Progenitor cell of endocrine pancreas (in vitro differentiated cells): Measurements from ENCODE around the gene FOXP1. TPM values are rescaled to one million over a fixed set of nuclear protein-coding genes. Genes with fewer than 3 reads are reported as not detected.
A peak's percentile ranks its signal among the peaks of the same experiment; 100 is the strongest.

Experiments used
- DNase-seq: peaks from one replicate; pipeline ENCODE4 v3.0.0; 2021; ENCODE audit warnings: low spot score; ENCODE audit not compliant: unreplicated experiment
- H3K27ac Mint-ChIP-seq: 2 replicates; pipeline ENCODE4 v1.8.0; 2021; ENCODE audit warnings: mild to moderate bottlenecking, moderate library complexity, mixed read lengths
- H3K27me3 Mint-ChIP-seq: 2 replicates; pipeline ENCODE4 v1.8.0; 2021; ENCODE audit warnings: mixed read lengths
- H3K36me3 Mint-ChIP-seq: 2 replicates; pipeline ENCODE4 v1.8.0; 2022; ENCODE audit warnings: mixed read lengths; ENCODE audit not compliant: insufficient read depth
- H3K4me1 Mint-ChIP-seq: 2 replicates; pipeline ENCODE4 v1.8.0; 2021; ENCODE audit warnings: low read depth, mixed read lengths
- H3K4me3 Mint-ChIP-seq: 2 replicates; pipeline ENCODE4 v1.8.0; 2021; ENCODE audit warnings: low read depth, mild to moderate bottlenecking, moderate library complexity, mixed read lengths
- H3K9me3 Mint-ChIP-seq: 2 replicates; pipeline ENCODE4 v1.8.0; 2021; ENCODE audit warnings: low read depth, mixed read lengths
- total RNA-seq: library from RNA; stranded (reverse); gene quantifications from 2 replicates; pipeline ENCODE4 v1.2.1, GENCODE V29; 2021
- TF ChIP-seq, protein P1 (sequence below): fragments of 200-600 bp; sonication (generic); IDR thresholded peaks from one replicate; pipeline ENCODE4 v1.5.0; 2021; ENCODE audit warnings: antibody characterized with exemption, mild to moderate bottlenecking; ENCODE audit not compliant: unreplicated experiment

FOXP1 gene
- total RNA-seq, 1 donor from 2014 or later = 242 TPM

DNA sequence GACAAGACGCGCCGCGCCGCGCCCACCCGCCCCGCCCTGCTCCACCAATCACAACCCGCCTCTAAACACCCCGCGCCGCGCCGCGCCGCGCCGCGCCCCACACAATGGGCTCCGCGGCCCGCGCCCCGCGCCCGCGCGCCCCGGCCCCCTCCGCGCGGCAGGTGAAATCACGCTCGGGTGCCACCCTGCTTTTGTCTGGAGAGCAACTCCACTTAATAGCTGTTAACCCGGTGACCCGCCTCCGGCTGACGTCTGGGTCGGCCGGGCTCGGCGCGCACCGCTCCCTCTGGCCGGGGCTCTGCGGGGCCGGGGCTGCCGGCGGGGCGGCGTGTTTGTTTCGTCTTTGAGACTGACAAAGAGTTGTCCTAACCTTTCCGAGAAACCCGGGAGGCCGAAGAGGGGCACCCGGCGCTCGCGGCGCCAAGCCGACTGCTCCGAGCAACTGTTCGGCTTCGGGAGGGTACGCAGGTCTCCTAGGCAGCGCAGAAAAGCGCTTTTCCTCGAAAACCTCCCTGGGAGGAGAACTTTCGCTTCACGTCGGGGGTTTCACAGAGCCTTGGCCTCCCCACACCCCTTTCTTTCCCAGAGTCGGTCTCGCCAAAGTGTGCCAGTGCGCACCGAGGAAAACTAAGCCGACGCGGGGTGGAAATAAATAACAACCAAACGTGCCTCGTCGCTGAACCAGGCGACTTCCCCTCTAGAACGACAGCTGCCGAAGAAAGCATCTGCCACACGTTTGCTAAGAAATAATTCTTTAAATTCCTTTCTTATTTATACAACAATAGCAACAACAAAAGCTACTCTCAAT is 518.4 kb downstream of the FOXP1 start:
- Mint-ChIP-seq H3K4me1 (peaks cover 51% of the 10 kb centered on the region), H3K4me3 (peak overlapping the region; percentile 80), H3K27ac (peak overlapping the region; percentile 97), H3K27me3 (no peaks in the 10 kb centered on the region), H3K36me3 (no peaks in the 10 kb centered on the region), H3K9me3 (no peaks in the 10 kb centered on the region)
- TF ChIP-seq, protein P1, sequence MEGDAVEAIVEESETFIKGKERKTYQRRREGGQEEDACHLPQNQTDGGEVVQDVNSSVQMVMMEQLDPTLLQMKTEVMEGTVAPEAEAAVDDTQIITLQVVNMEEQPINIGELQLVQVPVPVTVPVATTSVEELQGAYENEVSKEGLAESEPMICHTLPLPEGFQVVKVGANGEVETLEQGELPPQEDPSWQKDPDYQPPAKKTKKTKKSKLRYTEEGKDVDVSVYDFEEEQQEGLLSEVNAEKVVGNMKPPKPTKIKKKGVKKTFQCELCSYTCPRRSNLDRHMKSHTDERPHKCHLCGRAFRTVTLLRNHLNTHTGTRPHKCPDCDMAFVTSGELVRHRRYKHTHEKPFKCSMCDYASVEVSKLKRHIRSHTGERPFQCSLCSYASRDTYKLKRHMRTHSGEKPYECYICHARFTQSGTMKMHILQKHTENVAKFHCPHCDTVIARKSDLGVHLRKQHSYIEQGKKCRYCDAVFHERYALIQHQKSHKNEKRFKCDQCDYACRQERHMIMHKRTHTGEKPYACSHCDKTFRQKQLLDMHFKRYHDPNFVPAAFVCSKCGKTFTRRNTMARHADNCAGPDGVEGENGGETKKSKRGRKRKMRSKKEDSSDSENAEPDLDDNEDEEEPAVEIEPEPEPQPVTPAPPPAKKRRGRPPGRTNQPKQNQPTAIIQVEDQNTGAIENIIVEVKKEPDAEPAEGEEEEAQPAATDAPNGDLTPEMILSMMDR = no peak
- DNase-seq = peak; percentile 38

DNA sequence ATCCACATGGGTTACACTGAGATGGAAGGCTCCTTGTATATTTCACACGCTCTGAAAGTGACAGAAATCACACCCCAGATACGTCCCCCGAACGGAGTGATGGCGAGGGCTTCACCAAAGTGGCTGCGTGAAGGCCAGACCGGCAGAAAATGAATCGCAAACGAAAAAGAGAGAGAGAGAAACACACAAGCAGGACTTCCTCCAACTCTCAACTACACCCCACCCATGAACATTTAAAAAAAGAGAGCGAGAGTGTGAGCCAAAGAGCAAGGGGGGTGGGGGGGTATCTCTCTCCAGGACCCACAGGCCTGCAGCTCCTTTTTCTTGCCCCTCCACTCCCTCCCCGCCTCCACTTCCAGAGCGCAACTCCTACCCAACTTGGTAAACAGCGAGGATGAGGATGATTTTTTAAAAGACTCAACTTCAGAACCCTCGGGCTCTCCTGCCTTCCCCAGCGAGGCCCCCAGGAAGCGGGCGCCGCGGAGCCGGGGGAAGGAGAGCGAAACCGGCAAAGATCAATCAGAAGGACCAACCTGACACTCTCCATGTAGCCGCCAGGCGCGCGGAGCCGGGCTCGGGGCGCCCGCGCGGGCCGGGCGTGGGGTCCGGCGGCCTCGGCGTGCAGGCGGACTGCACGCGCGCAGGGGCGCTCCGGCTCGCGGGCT is 519.1 kb downstream of the FOXP1 start:
- peaks cover 49% of the 10 kb centered on the region for H3K4me1 Mint-ChIP-seq
- DNase-seq = peak; percentile 46

DNA sequence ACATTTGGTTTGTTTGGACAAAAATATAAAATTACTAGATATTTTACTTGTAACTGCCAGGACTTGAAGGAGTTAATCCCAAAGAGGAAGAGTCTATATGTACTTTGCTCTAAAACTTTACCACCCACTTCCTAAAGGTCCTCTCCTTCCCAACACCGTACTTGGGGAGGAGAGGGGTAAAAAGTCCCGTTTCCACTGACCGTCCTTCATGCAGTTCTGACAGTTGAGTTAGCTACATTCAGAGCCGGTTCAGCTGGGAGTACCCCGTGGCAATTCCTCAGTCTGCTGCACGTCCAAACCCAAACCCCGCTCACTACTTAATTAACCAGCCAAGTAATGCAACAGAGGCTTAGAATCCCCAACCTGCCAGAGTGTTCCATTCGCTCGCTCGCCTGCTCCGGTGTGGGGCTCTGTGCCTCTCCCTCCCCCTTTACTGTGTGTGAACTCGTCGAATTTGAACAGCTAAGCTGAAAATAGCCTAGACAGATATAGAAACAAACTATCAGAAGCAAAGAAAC is 519.7 kb downstream of the FOXP1 start:
- Mint-ChIP-seq H3K27ac (no peak overlapping the region), H3K4me3 (no peak overlapping the region), H3K9me3 (no peaks in the 10 kb centered on the region), H3K4me1 (peaks cover 51% of the 10 kb centered on the region), H3K27me3 (no peaks in the 10 kb centered on the region), H3K36me3 (no peaks in the 10 kb centered on the region)
- DNase-seq = no peak
- TF ChIP-seq, protein P1 = no peak

More for the DNA sequence above, 519.1 kb downstream of the FOXP1 start:
- TF ChIP-seq, protein P1 = peak; percentile 29
- Mint-ChIP-seq H3K9me3 (no peaks in the 10 kb centered on the region), H3K4me3 (no peak overlapping the region), H3K27me3 (no peaks in the 10 kb centered on the region), H3K27ac (no peak overlapping the region), H3K36me3 (no peaks in the 10 kb centered on the region)

DNA sequence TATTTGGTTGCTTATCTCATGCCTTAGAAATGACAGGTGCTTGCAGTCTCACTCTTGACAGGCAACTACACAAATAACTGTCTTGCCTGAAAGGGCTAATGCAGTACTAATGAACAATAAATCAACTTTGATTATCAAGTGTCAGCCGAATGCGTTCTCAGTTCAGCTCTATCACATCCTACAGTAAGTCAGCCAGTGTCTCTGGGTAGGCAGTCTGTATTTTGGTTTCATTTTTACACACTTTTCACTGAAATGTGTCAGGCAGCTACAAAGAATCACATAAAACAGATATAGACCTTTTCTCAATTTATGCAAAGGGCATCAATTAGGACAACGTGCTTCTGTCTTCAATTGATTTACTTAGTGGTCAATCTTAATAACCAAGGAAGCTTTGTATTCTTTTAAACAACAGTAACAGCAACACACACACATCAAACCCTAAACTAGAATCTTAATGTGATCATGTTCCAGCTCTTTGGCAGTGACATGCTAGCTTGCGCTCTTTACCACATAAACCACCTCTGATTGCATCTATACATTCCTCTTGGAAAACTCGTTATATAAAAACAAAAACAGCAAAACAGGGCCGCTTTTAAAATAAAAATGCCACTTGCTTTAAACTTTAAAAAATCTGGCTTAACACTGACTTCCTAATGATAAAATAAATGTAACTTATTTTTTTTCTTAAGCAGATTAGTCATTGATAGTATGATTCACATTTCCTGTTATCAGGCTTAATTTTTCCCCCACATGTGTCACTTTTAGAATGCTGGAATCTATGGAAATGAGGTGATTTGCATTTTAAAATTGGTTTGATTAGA is 520.4 kb downstream of the FOXP1 start:
- no peaks in the 10 kb centered on the region for H3K27me3 Mint-ChIP-seq
- no peak overlapping the region for H3K4me3 Mint-ChIP-seq
- no peaks in the 10 kb centered on the region for H3K36me3 Mint-ChIP-seq
- H3K27ac Mint-ChIP-seq = no peak overlapping the region
- H3K4me1 Mint-ChIP-seq = peaks cover 51% of the 10 kb centered on the region
- TF ChIP-seq, protein P1 = no peak
- no peaks in the 10 kb centered on the region for H3K9me3 Mint-ChIP-seq
- DNase-seq = no peak
